Endodermal cell (in vitro differentiated cells): ENCODE measurements around the gene ENO4. TPM values are rescaled to one million over a fixed set of nuclear protein-coding genes. Genes with fewer than 3 reads are reported as not detected.

Experiments
- DNase-seq: peaks from one replicate; pipeline ENCODE4 v3.0.0-alpha.2; 2017
- H3K27ac ChIP-seq: 2 replicates; pipeline ENCODE4 v1.5.1; 2013; ENCODE audit warnings: mild to moderate bottlenecking, low read depth, low read length, moderate library complexity
- H3K27me3 ChIP-seq: 2 replicates; pipeline ENCODE4 v1.6.1; 2013; ENCODE audit warnings: mild to moderate bottlenecking, low read length, moderate library complexity; ENCODE audit not compliant: insufficient read depth, control insufficient read depth, poor library complexity, severe bottlenecking
- H3K36me3 ChIP-seq: 2 replicates; pipeline ENCODE4 v1.7.0; 2013; ENCODE audit warnings: mild to moderate bottlenecking, low read length, moderate library complexity; ENCODE audit not compliant: control insufficient read depth, insufficient read depth
- H3K4me1 ChIP-seq: one replicate; pipeline ENCODE4 v1.7.0; 2013; ENCODE audit warnings: low read length; ENCODE audit not compliant: control insufficient read depth, insufficient read depth
- H3K4me3 ChIP-seq: 2 replicates; pipeline ENCODE4 v1.5.1; 2013; ENCODE audit warnings: mild to moderate bottlenecking, low read length, moderate library complexity
- H3K9ac ChIP-seq: 2 replicates; pipeline ENCODE4 v1.6.1; 2013; ENCODE audit warnings: mild to moderate bottlenecking, low read length, moderate library complexity; ENCODE audit not compliant: poor library complexity, severe bottlenecking; ENCODE audit errors: extremely low read depth
- H3K9me3 ChIP-seq: 2 replicates; pipeline ENCODE4 v1.6.1; 2013; ENCODE audit warnings: mild to moderate bottlenecking, low read length, moderate library complexity; ENCODE audit not compliant: control insufficient read depth
- H3K27ac Mint-ChIP-seq: 2 replicates; pipeline ENCODE4 v1.8.0; 2020; ENCODE audit warnings: mixed read lengths
- H3K27me3 Mint-ChIP-seq: 2 replicates; pipeline ENCODE4 v1.8.0; 2021; ENCODE audit warnings: mild to moderate bottlenecking, mixed read lengths; ENCODE audit not compliant: insufficient read depth
- H3K36me3 Mint-ChIP-seq: 2 replicates; pipeline ENCODE4 v1.8.0; 2020; ENCODE audit warnings: low read depth, mixed read lengths
- H3K4me1 Mint-ChIP-seq: 2 replicates; pipeline ENCODE4 v1.8.0; 2020; ENCODE audit warnings: mixed read lengths
- H3K4me3 Mint-ChIP-seq: 2 replicates; pipeline ENCODE4 v1.8.0; 2020; ENCODE audit warnings: mild to moderate bottlenecking, moderate library complexity, mixed read lengths
- H3K9me3 Mint-ChIP-seq: 2 replicates; pipeline ENCODE4 v1.8.0; 2020; ENCODE audit warnings: mild to moderate bottlenecking, mixed read lengths
- WGBS, 2 experiments: methylation state at CpG; one replicate each; pipeline versions ENCODE4 v1.1.5 to v1.1.7; 2013; ENCODE audit warnings: missing lambda C conversion rate in 2 of 2, mixed read lengths in 1 of 2; ENCODE audit not compliant: insufficient coverage in 1 of 2, insufficient read length in 1 of 2; 5-methylcytosine and 5-hydroxymethylcytosine counted together
- total RNA-seq, 2 donors: library from RNA; stranded (reverse); fragmentation: NEBNext Ultra II Directional in 1 of 2; extraction: Animal tissue kit (Norgen Biotek cat#: 25700) in 1 of 2; gene quantifications; 2 replicates in 1 of 2; 3 replicates in 1 of 2; pipeline ENCODE4 v1.2.1, GENCODE V29; 2021
- TF ChIP-seq, protein P1 (sequence below): fragments of 200-600 bp; sonication (generic); conservative IDR thresholded peaks from 2 replicates; pipeline ENCODE4 v1.5.0; 2021; ENCODE audit warnings: antibody characterized with exemption, mild to moderate bottlenecking

Gene ENO4
- total RNA-seq, 2 donors from 2014 or later = 1.1 to 2.2 TPM

DNA sequence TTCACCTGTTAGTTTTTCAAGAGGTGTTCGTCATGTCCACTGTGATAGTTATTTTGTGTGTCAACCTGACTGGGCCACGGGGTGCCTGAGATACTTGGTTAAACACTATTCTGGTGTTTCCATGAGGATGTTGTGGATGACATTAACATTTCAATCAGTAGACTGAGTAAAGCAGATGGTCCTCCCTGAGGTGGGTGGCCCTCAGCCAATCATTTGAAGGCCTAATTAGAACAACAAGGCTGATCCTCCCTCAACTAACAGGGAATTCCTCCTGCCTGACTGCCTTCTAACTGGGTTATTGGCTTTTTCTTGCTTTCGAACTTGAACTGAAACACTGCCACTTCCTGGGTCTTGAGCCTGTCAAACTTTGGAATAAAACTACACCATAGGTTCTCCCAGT lies 75.8 kb downstream of the ENO4 start:
- Mint-ChIP-seq H3K36me3 (peaks cover 39% of the 10 kb centered on the region), H3K9me3 (peaks cover 3% of the 10 kb centered on the region), H3K27me3 (no peaks in the 10 kb centered on the region), H3K27ac (no peak overlapping the region), H3K4me1 (no peaks in the 10 kb centered on the region), H3K4me3 (no peak overlapping the region)
- peaks cover 2% of the 10 kb centered on the region for H3K4me1 ChIP-seq
- H3K27me3 ChIP-seq = no peaks in the 10 kb centered on the region
- H3K9me3 ChIP-seq = no peaks in the 10 kb centered on the region
- 86 to 92% methylated on average over 2 to 3 of the region's 3 CpGs for WGBS, 2 experiments
- no peak overlapping the region for H3K4me3 ChIP-seq
- no peak overlapping the region for H3K27ac ChIP-seq
- no peak overlapping the region for H3K9ac ChIP-seq
- DNase-seq = no peak
- peaks cover 36% of the 10 kb centered on the region for H3K36me3 ChIP-seq
- TF ChIP-seq, protein P1, sequence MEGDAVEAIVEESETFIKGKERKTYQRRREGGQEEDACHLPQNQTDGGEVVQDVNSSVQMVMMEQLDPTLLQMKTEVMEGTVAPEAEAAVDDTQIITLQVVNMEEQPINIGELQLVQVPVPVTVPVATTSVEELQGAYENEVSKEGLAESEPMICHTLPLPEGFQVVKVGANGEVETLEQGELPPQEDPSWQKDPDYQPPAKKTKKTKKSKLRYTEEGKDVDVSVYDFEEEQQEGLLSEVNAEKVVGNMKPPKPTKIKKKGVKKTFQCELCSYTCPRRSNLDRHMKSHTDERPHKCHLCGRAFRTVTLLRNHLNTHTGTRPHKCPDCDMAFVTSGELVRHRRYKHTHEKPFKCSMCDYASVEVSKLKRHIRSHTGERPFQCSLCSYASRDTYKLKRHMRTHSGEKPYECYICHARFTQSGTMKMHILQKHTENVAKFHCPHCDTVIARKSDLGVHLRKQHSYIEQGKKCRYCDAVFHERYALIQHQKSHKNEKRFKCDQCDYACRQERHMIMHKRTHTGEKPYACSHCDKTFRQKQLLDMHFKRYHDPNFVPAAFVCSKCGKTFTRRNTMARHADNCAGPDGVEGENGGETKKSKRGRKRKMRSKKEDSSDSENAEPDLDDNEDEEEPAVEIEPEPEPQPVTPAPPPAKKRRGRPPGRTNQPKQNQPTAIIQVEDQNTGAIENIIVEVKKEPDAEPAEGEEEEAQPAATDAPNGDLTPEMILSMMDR = no peak

- Histone ChIP-seq H3K9ac (no peak overlapping the region), H3K9me3 (no peaks in the 10 kb centered on the region), H3K36me3 (peaks cover 36% of the 10 kb centered on the region), H3K4me3 (no peak overlapping the region), H3K27me3 (no peaks in the 10 kb centered on the region), H3K4me1 (peaks cover 2% of the 10 kb centered on the region), H3K27ac (no peak overlapping the region)
- H3K4me3 Mint-ChIP-seq = no peak overlapping the region
- 91% methylated on average over 3 of the region's 3 CpGs; no CpG with 5 or more reads in 1 of the 2 experiments for WGBS, 2 experiments
- H3K27ac Mint-ChIP-seq = no peak overlapping the region
- TF ChIP-seq, protein P1 = no peak
- peaks cover 3% of the 10 kb centered on the region for H3K9me3 Mint-ChIP-seq
- no peak for DNase-seq
- H3K27me3 Mint-ChIP-seq = no peaks in the 10 kb centered on the region
- no peaks in the 10 kb centered on the region for H3K4me1 Mint-ChIP-seq
- H3K36me3 Mint-ChIP-seq = peaks cover 34% of the 10 kb centered on the region
These were observed 77.1 kb downstream of the ENO4 start for GRCh38 chr10:116926426-116926825.

DNA sequence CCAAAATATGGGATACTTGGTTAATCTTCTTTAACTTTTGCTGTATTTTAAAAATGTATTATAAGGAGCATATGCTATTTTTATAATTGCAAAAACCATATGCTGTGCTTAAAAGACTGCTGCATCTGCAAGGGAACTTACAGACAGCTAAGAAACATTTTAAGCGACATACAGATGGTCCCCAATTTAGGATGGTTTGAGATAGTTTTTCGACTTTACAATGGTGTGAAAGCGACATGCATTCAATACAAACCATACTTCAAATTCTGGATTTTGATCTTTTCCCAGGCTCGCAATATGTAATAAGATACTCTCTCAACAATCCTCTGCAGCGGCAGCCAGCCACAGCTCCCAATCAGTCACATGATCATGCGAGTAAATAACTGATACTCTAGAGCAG lies 82.5 kb downstream of the ENO4 start:
- no peak for DNase-seq
- Mint-ChIP-seq H3K36me3 (peaks cover 69% of the 10 kb centered on the region), H3K27ac (no peak overlapping the region), H3K4me1 (no peaks in the 10 kb centered on the region), H3K9me3 (peaks cover 39% of the 10 kb centered on the region), H3K27me3 (no peaks in the 10 kb centered on the region), H3K4me3 (no peak overlapping the region)
- Histone ChIP-seq H3K36me3 (peaks cover 37% of the 10 kb centered on the region), H3K9me3 (peaks cover 10% of the 10 kb centered on the region), H3K4me3 (no peak overlapping the region), H3K27ac (no peak overlapping the region), H3K9ac (no peak overlapping the region), H3K27me3 (no peaks in the 10 kb centered on the region), H3K4me1 (peaks cover 2% of the 10 kb centered on the region)
- TF ChIP-seq, protein P1 = no peak
- WGBS, 2 experiments = 95 to 100% methylated on average over 5 to 6 of the region's 6 CpGs

Other genes starting within 250 kb of the ENO4 start
- under 1 TPM; 0.64 to 0.79 TPM for gene PNLIPRP2, start 228.5 kb upstream of the ENO4 start, total RNA-seq
- gene HSPA12A, start 106.9 kb upstream of the ENO4 start, total RNA-seq = 10 to 100 TPM; 13.9 to 15.4 TPM
- 10 to 100 TPM; 39.4 to 59.5 TPM for gene SHTN1, start 155.7 kb downstream of the ENO4 start, total RNA-seq